Skeletal muscle tissue (tissue), 4 donors: ENCODE results near the gene PPOX. TPM values are rescaled to one million over a fixed set of nuclear protein-coding genes. Genes with fewer than 3 reads are reported as not detected.

ENCODE experiments used
- H3K27ac ChIP-seq: one replicate; pipeline ENCODE4 v1.7.0; 2013; ENCODE audit warnings: mild to moderate bottlenecking, low read depth, low read length, inconsistent platforms
- H3K27me3 ChIP-seq, 3 donors: one replicate each; pipeline ENCODE4 v1.7.0; 2013; ENCODE audit warnings: low read length in 3 of 3; ENCODE audit not compliant: control insufficient read depth in 3 of 3, insufficient read depth in 3 of 3
- H3K36me3 ChIP-seq, 3 donors: one replicate each; pipeline ENCODE4 v1.7.0; 2013; ENCODE audit warnings: low read length in 3 of 3; ENCODE audit not compliant: control insufficient read depth in 3 of 3, insufficient read depth in 3 of 3
- H3K4me1 ChIP-seq, 3 donors: one replicate each; pipeline ENCODE4 v1.7.0; 2013; ENCODE audit warnings: low read length in 3 of 3, mild to moderate bottlenecking in 3 of 3; ENCODE audit not compliant: control insufficient read depth in 3 of 3, insufficient read depth in 3 of 3
- H3K4me3 ChIP-seq, 3 donors: one replicate each; pipeline ENCODE4 v1.7.0; 2013; ENCODE audit warnings: low read length in 3 of 3
- H3K9ac ChIP-seq, 3 donors: one replicate each; pipeline ENCODE4 v1.7.0; 2013; ENCODE audit warnings: low read length in 3 of 3, mild to moderate bottlenecking in 3 of 3, moderate library complexity in 2 of 3, low read depth in 1 of 3
- H3K9me3 ChIP-seq, 3 donors: one replicate each; pipeline ENCODE4 v1.7.0; 2013; ENCODE audit warnings: low read length in 3 of 3; ENCODE audit not compliant: control insufficient read depth in 3 of 3
- total RNA-seq: library from RNA; depleted of rRNA; stranded (reverse); fragments of >200 nt; gene quantifications from one replicate; pipeline ENCODE4 v1.2.3, GENCODE V29; 2014
- donor health status: Osteomylitis.

The PPOX gene
- 13.6 TPM for total RNA-seq

DNA sequence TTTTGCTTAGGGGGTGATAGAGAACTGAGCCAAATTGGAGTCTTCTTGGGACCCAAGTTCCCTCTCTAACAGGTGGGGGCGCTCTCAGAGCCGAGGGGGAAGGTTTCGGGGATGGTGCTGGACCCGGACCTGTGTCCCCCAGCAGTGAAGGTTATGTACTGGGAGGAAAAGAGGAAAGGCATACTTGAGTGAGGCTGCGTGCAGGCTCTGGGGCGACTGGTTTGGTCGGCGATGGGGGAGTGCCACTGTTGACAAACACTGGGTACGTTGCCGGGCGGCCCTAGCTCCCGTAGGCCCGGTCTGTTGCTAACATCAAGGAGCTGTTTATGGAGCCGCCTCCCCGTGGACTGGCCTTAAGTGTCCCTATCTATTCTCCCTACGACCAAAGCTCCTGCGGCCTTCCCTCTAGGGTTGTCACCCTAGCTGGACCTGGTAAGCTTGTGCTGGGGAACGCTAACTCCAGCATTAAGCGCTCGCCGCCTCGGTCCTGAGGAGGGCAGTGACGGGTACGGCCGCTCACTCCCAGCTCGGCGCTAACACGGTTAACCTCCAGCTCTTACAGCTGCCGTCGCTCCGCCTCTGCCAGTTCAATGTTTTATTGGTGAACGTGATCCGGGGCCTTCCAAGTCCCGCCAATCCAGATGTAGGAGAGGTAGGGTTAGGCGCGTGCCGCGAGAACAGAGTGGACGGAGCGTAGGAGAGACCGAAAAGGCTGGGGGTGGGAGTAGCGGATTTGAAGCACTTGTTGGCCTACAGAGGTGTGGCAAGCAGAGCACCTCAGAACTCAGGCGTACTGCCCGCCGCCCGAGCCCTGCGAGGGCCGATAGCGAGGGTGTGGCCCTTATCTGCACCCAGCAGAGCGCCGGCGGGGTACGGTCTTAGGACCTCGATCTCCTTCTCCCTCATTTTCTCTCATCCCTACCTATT is at the start of gene PPOX:
Gene PPOX, plus strand, starts transcription at position 685 of the 927 bp plus-strand sequence. CDS start 422 bp downstream, outside the sequence.
- Histone ChIP-seq H3K9me3 (no peaks in the 10 kb centered on the region), H3K27me3 (no peaks in the 10 kb centered on the region), H3K4me1 (peaks cover 24 to 27% (median 26%) of the 10 kb centered on the region in 3 donors), H3K36me3 (peaks cover 42 to 61% (median 47%) of the 10 kb centered on the region in 3 donors), H3K27ac (peak within 1 kb of the TSS; percentile 90), H3K4me3 (peak within 1 kb of the TSS; percentile 91 to 96 (median 95)), H3K9ac (peak within 1 kb of the TSS; percentile 92 to 94 (median 94))

DNA sequence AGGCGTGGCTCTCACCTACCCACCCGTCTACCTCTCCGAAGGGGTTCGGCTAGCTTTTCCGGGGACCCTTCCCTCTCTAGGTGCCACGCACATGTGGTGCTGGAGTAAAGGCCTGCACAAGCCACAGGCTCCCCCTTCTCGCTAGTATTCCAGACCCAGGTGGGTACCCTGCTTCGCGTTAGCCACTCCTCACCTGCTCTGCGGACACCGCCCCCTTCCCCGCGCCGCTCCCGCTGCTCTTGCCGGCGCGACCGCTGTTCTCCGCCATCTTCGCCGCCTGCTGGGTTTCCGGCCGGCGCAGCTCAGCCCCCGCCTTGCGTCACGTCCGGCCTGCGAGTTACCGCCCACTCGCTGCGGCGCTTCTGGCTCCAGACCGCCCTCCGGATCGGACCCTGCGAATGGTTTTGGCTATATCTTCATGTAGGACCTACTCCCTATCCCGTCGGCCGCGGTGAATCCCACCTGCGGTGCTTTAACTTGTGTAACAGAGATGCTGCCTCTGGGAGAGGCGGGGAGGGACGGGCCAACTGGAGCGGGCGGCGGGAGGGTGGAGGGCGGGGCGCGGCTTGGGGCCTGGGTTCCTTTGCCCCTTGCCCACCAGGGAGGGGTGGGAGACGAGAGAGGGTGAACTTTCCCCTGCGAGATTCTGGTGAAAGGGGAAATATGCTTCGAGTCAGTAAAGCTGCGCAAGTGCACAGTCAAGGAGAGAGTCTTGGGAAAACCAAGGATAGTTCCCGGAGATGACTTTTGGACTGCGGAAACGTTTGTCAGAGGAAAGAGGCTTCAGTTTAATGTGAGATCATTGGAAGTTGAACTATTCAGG is 48.3 kb upstream of the PPOX start, which contains the start of the genes NIT1 and PFDN2:
Gene NIT1, plus strand, starts transcription at position 347 of the 823 bp plus-strand sequence. Its CDS starts 72 bp downstream, at position 419.
Gene PFDN2, minus strand, starts transcription at position 279 of the 823 bp plus-strand sequence. Its CDS starts 11 bp downstream, at position 268.
- Histone ChIP-seq H3K9me3 (no peaks in the 10 kb centered on the region), H3K36me3 (peaks cover 28 to 32% (median 32%) of the 10 kb centered on the region in 3 donors), H3K27ac (peak within 1 kb of the TSS; percentile 96), H3K4me3 (peak within 1 kb of the TSS; percentile 100), H3K4me1 (peaks cover 43 to 62% (median 45%) of the 10 kb centered on the region in 3 donors), H3K27me3 (no peaks in the 10 kb centered on the region), H3K9ac (peak within 1 kb of the TSS; percentile 99 to 100 (median 99))

DNA sequence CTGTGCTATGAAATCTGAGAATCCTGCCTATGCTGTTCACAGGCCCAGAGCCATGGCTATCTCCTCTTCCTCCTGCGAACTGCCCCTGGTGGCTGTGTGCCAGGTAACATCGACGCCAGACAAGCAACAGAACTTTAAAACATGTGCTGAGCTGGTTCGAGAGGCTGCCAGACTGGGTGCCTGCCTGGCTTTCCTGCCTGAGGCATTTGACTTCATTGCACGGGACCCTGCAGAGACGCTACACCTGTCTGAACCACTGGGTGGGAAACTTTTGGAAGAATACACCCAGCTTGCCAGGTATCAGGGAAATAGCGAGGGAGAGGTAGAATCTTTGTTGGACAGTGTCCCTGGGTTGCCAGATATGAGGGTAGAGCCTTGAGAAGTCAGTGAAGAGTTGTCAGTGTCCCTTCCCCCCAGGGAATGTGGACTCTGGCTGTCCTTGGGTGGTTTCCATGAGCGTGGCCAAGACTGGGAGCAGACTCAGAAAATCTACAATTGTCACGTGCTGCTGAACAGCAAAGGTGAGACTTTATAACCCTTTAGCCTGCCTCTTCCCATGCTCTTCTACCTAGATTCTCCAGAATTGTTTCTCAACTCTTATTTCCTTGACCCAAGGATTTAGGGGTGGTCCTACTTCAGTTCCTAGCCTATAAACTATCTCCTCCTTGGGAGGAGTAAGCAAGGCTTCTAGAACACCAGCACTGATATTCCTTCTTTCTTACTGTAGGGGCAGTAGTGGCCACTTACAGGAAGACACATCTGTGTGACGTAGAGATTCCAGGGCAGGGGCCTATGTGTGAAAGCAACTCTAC is 46.9 kb upstream of the PPOX start:
- Histone ChIP-seq H3K27me3 (no peaks in the 10 kb centered on the region), H3K4me3 (peak overlapping the region; percentile 100), H3K9ac (peak overlapping the region; percentile 99 to 100 (median 99)), H3K27ac (peak overlapping the region; percentile 96), H3K9me3 (no peaks in the 10 kb centered on the region), H3K36me3 (peaks cover 40 to 43% (median 43%) of the 10 kb centered on the region in 3 donors), H3K4me1 (peaks cover 43 to 54% (median 45%) of the 10 kb centered on the region in 3 donors)

DNA sequence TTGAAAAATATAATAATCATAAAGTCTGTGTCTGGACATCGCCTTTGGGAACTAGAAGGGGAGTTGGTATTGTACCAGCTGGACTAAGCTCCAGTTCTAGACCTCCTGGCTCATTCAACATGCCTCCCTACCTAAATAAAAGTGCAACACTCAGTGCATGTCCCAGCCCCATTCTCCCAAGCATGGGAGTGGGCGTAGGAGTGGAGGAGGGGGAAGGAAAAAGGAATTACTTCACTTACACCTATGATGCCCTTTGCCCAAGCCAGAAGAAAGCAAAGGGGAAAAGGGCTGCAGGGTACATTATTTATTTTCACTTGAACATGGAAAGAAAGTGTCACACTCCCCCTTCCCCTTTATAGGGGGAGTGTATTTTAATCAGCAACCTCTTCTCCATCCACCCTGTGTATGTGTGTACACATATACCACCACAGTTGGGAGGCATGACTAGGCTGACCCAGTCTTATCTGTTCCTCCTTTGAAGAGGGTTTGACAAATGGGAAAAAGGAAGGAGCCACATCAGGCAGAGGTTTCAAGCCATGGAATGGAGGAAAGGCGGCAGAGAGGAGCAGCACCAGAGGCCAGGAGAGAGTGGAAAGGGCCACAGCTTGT is 45.1 kb upstream of the PPOX start:
- Histone ChIP-seq H3K9me3 (no peaks in the 10 kb centered on the region), H3K4me1 (peaks cover 30 to 36% (median 34%) of the 10 kb centered on the region in 3 donors), H3K27ac (peak overlapping the region; percentile 9), H3K9ac (no peak overlapping the region), H3K4me3 (no peak overlapping the region), H3K27me3 (no peaks in the 10 kb centered on the region), H3K36me3 (peaks cover 42 to 53% (median 52%) of the 10 kb centered on the region in 3 donors)

DNA sequence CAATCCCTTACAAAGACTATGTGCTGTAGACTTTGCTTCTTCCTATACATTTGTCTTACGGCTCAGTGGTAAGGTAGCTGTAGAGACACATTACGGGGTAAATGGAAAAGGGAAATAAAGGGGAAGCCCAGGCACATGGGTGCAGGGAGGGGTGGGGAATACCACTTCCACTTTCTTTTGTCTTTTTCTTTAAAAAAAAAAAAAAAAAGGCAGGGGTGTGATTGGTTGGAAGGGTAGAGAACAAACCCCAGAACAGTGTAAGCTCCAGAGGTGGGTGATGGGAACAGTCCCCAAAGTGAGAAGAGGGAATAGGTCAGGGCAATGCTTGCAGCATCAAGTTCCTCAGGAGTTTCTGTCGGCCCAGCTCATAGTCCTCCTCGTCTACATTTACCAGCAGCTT is 44.4 kb upstream of the PPOX start:
- H3K9me3 ChIP-seq: no peaks in the 10 kb centered on the region
- no peak overlapping the region for H3K9ac ChIP-seq
- peaks cover 25 to 30% (median 29%) of the 10 kb centered on the region in 3 donors for H3K4me1 ChIP-seq
- peaks cover 42 to 57% (median 52%) of the 10 kb centered on the region in 3 donors for H3K36me3 ChIP-seq
- H3K4me3 ChIP-seq: no peak overlapping the region
- H3K27me3 ChIP-seq: no peaks in the 10 kb centered on the region
- H3K27ac ChIP-seq: no peak overlapping the region

DNA sequence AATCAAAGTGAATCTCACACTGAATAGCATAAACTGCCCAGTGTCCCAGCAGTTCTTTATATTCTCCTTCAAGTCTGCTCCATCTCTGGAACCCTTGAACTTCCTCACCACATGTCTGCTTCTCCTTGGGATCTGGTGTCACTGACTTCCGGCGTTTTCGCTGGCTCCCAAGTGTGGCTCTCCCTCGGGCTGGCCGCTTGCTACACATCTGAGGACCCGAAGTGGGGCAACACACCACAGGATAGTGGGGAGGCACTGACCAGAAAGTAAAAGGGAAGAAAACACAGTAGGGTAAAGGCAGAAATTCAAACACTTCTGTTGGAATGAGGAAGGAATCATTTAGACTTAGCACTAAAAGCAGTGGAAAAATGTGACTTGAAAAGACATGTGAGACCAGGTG is 43.3 kb upstream of the PPOX start:
- no peak overlapping the region for H3K27ac ChIP-seq
- peaks cover 25 to 29% (median 27%) of the 10 kb centered on the region in 3 donors for H3K4me1 ChIP-seq
- H3K36me3 ChIP-seq: peaks cover 48 to 66% (median 59%) of the 10 kb centered on the region in 3 donors
- no peaks in the 10 kb centered on the region for H3K9me3 ChIP-seq
- H3K9ac ChIP-seq: no peak overlapping the region
- no peak overlapping the region for H3K4me3 ChIP-seq
- H3K27me3 ChIP-seq: no peaks in the 10 kb centered on the region

DNA sequence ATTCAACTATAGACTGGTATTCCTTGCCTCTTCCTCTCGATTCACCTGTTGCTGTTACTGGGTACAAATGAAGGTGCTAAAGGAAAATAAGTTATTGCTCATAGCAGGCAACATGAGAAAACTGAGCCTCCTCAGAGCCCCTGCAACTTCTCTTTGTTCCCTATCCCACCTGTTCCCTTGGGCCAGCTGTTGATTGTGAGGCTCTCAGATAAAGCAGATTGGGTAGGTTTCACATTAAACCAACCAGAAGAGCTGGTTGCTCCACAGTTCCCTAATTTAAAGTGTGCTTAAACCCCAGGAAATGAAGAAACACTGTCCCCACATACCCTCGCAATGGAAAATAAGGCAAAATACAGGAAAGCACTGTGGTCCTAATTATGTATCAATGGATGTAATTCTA is 38.6 kb upstream of the PPOX start:
- Histone ChIP-seq H3K4me1 (peaks cover 13 to 36% (median 33%) of the 10 kb centered on the region in 3 donors), H3K4me3 (no peak overlapping the region), H3K27me3 (no peaks in the 10 kb centered on the region), H3K9me3 (no peaks in the 10 kb centered on the region), H3K27ac (no peak overlapping the region), H3K9ac (no peak overlapping the region), H3K36me3 (peaks cover 29 to 48% (median 41%) of the 10 kb centered on the region in 3 donors)

DNA sequence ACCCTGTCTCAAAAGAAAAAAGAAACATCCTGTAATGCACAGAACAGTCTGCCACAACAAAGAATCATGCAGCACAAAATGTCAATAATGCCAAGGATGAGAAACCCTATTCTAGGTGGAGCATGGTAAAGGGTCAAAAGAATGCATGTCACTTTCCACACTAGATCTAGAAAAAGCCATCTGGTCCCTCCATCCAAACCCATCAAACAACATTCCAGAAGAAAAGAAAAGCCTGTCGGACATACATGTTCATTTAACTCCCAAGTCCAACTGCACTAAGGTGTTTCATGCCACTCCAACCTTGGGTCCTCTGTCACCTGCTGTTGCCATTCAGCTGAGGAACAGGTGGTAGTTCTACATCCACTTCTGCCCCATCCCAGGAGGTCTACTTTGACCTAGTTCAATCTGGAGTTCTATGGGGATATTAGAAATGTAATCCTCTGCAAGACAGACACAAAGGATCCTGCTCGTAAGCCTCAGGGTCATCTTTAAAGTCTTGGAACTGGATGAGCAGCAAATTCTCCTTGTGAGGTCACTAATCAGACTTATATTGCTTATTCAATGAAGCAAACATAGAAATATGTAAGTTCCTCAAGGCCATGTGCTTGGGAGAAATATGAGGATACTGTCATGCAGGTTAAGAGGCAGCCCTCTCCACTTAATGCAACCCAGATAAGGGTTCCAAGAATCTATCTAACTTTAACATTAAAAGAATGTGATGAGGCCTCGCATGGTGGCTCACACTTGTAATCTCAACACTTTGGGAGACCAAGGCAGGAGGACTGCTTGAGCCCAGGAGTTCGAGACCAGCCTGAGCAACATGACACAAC is 37.4 kb upstream of the PPOX start:
- H3K36me3 ChIP-seq: peaks cover 20 to 39% (median 32%) of the 10 kb centered on the region in 3 donors
- H3K4me1 ChIP-seq: peaks cover 20 to 43% (median 42%) of the 10 kb centered on the region in 3 donors
- H3K27ac ChIP-seq: no peak overlapping the region
- no peaks in the 10 kb centered on the region for H3K27me3 ChIP-seq
- H3K9ac ChIP-seq: no peak overlapping the region
- no peaks in the 10 kb centered on the region for H3K9me3 ChIP-seq
- H3K4me3 ChIP-seq: no peak overlapping the region
